OCI-M1 (cell line): ENCODE measurements around the gene SGIP1.
"Not testable (repeated sequence)": the region's sequence is repeated elsewhere in the genome, so short reads cannot be mapped to it uniquely, and the experiment has no call there.

Experiments
- DNase-seq: peaks from one replicate; lab custom pipeline; 2025; lab: John Stamatoyannopoulos, UW

SGIP1 gene

DNA sequence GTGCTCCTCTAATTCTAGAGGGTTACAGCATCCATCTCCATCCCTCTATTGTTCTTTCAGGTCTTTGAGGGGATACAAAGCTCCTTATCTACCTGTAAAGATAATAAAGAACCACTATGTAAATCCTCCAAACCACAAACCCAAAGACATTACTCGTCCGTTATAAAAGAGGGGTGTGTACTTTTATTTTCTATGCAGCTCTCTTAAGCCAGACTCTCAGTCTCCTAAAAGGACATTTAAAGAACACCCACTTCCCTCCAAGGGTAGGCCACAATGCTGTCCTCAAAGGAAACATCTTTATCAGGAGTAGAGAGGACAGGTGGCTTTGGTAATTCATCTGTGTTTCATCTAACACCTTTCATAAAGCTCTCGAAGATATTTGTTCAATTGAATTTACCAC, 150.4 kb downstream of the SGIP1 start:
- DNase-seq: no peak

DNA sequence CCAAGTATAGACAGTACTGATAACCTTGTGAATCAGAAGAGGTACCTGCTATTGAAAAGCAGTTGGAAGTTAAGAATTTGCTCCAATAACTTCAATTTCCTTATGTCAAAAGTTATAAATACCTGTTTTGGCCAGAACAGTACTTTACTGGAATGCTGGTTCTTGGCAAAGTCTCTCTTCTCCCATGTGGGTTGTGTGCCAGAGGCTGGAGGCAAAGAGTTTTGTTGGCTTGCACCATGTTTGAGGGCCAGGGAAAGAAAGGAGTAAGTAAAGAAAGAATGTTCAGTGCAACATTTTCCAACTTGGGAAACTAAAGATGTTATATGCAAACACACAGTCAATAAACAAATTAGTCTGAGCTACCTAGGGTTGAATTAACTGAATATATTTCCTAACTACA, 151.3 kb downstream of the SGIP1 start:
- DNase-seq: no peak

DNA sequence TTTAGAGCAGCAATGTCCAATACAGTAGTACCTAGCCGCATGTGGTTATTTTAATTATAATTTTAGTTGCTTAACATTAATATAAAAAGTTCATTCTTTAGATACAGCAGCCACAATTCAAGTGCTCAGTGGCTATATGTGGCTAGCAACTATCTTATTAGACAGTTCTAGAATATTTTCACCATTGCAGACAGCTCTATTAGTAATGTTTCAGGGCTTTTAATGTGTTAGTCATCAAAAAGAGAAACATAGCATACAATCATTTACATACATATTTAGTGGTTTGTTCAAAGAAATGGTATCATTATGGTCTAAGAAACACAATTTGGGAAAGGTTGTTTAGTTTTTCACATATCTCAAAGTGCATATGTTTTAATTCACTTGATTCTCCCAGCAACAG, 151.7 kb downstream of the SGIP1 start:
- DNase-seq: no peak

DNA sequence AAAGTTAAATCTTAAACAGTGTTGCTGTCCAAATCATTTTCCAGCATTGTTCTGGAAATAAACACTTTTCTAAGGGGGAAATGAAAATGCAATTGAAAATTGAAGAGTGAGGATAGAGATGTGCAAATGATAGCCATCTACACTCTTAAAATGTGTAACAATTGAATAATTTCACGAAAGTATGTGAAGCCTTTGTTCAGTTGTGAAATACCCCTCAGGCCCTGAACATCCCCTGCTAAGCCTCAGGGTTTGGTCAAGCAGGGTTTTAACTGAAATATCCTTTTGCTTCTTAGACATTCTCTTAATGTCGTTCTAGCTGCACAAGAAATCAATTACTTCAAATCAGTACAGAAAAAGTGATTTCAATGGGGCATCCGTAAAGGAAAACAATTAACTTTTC, 152.5 kb downstream of the SGIP1 start:
- DNase-seq: no peak

DNA sequence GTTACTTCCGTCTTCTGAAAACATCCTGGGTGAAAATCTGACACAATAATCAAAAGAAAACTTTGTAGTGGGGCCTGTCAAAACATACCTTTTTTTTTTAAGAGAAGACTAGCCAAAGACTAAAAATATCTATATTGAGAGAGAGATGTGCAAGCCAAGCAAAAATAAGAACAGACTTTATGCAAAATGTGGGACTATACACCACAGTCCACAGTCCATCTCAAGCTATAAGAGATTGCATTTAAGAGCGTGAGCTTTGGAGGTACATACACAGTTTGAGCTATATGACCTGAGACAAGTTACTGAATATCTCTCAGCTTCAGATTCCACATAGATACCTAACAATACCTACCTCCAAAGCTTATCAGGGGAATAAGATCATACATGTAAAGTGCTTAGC, 153.4 kb downstream of the SGIP1 start:
- DNase-seq: no peak

DNA sequence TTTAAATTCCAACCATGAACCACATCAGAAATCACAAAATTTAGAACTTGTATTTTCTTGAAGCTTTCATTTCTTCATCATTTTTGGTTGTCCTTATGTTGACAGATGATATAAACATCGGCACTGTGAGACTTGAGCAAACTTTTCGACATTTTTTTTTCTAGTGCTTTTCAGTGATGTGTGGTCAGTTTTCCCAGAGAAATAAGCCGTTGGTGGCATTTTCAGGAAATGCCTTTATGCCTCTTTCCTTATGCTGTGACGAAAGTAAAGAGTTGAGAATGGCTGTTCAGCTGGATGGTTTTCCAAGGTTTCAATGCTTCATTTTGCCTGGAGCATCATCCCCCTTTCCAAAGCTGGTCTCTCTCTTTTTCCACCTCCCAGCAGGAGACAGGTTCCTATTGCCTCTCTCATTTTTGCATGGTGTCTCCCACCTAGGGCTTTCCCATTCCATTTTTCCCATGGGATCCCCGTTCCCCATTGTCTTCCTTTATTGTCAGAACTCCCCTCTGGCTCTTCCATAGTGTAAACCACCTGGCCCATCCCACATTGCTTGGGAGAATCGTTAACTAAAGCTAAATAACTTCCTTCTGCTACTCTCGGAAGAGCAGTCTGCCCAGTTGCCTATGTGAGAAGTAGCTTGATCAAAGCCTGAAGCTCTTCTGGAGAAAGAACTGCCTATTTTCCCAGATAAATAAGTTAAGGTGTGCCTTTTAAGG, 156.9 kb downstream of the SGIP1 start:
- DNase-seq: no peak

DNA sequence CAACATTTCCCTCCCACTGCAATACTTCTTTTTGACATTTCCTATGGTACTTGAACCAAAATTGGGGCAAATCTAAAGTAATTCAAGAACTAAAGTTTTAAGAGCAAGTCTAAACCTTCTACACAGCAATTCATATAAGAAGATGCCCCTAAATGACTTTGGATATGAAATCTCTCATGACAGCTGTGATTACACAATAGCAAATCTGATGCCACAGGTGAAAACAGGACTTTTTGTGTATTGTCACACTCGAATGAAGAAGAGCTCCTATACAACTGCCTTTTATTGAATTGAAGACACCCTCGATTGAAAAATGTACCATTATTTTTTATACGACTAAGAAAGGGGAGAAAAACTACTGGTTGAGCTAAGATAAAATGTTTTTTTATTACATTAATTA, 158.7 kb downstream of the SGIP1 start:
- DNase-seq: no peak

DNA sequence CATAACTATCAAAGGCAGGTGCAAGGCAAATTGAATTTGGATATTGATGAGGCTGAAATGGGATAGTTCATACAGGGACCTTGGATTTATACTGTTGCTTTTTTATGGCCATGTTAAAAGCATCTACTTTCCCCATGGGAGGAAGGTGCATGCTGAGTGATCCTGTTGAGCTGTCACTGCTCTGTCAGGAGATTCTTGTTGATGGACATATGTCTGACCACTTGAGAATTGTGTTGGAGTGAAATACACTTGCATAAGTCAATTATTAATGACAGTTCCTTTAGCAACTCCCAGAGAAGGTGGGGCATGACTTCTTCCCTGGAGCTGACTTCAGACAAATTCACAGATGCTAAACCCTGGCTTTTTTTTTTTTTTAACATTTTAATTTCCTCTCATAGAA, 159.9 kb downstream of the SGIP1 start:
- DNase-seq: no peak

DNA sequence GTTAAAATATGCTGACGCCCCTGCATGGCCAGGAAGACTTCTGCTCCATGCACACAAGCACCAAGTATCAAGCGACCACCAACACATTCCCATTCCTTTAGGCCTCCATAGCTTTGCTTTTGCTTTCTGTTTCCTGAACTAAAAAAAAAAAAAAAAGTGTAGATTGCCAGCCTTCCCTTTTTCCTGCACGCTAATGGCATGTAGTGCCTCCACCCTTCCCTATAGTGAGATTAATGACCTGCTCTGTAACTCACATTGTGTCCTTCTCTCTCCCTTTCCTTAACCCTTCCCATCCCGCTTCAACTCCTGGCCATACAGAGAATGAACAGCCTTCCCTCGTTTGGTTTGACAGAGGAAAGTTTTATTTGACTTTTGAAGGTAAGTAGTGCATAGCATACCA, 161.2 kb downstream of the SGIP1 start:
- peak; percentile 49 for DNase-seq

DNA sequence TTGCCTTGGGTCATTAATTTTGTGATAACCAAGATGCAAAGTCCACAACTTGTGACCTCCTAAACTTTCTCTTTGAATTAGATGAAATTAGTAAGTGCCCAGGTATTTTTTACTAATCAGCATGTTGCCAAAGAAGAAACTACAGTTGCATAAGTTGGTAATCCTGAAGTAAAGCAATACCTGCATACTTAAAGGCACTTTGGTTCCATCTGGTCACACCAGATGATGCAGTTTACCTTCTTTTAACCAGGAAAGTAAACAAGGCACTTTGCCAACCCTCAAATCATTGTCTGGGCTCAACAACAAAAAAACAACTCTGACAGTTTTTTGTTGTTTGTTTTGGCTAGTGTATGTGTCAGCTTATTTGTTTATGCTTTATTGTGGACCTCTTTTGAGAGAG, 162.8 kb downstream of the SGIP1 start:
- DNase-seq: no peak

DNA sequence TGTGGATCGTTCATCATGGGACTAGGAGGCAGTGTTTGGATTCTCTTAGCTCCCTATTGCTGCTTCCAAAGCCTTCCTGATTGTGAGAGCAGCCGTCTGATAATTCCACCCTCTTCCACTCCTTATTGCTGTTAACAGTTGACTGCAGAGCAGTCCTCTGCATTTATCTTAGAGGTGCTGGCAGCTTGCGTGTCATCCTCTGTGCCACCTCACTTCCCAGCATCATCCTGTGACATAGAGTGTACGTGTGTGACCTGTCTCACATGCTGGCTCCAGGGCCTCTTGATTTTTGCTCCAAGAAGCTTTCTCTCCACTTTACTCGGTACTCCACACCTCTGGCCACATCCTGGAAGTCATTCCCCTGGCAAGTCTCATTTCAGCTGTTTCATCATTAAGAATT, 165.3 kb downstream of the SGIP1 start:
- DNase-seq: no peak

DNA sequence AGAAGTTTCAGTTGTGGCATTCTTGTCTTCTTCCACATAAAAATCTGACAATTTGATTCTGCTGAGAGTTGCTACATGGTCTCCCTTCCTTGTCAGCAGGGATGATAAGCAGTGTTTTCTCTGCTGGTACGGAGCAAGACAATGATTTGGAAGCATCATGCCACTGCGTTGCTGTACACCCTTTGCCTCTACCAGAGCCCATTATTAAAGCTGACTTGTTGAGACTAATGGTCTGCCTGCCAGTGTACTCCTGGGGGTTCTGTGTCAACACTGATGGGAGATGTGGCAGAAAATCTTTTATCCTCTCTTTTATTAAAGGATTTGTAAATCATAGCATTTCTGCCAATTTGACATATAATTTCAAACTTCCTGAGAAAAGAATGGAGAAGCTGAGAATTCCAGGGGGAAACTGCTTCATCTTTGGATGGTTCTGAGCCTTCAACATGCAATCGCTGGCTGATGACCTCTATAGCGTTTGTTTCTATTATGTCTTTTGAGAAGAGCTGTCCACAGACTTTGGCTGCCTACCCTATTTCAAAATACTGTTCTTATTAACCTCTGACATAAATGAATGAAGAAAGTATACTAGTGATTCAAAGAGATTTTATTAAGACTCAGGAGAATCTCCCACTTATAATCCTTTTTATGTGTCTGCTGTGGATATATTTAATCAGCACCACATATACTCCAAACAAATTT, 170.4 kb downstream of the SGIP1 start:
- DNase-seq: no peak

DNA sequence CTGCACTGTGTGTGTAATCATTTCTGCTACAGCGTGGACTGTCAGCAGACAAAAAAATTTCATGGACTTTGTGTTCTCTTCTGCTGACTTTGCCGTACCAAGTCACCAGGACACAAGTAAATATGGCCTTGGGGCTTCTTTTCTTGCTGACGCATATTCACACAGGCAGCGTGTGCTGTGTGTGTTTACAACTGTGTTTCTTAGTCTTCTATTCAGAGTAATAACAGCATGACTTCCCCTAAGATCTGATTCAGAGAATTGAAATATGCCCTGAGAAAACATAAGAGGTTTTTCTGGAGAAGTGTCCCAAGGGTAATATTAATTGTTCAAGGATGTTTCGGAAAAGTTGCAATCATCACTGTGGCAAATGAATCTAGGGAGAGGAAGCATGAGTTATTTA, 171.2 kb downstream of the SGIP1 start:
- DNase-seq: no peak

DNA sequence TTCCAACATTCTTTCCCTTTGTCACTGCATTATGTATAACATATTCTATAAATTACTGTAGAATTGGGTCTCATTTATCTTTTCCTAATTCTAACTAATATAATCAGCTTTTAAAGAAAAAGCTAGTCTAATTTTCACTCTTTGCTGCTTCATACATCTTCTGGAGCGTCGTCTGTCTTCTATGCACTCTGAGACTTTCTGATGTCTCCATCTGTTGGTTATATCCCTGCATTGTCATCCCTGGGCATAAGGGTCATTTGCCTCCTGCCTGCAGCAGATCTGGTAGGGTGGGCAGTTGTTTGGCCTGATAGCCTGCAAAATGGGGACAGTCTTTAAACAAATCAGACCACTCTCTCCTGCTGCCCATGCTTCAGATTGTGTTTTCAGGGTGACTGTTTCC, 177.5 kb downstream of the SGIP1 start:
- DNase-seq: peak; percentile 52

DNA sequence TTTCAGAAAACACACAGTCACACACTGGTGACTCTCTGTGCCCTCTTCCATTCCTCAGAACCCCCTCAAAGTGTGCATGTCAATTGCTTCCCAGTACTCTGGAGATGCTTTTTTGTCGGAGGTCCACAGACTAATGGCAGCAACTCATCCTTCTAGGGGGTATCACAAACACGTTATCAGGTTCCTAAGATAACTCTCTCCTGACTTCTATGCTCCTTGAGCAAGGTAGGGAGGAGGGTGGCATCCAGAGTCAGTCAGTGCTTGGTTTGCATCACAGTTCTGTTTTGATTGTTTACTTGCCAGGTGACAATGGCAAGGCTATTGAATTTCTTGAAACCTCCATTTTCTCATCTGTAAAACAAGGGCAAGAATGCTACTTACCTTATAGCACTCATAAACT, 178.9 kb downstream of the SGIP1 start:
- DNase-seq: no peak

DNA sequence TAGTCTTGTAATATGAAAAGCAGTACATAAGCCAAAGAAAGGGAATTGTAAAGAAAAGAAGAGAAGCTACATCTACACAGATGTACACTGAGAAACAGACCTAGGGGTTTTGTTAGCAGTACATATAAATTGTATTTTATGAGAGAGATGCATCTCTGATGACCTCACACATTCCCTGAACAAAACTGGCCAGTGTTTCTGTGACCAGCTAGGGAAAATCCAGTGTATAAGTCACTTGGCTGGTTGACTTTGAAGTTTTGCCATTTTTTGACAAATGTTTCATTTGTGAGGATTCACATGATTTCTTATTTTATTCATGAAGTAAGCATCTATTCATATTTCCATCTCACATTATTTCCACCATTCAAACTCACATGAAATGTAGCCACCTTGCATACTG, 190.0 kb downstream of the SGIP1 start:
- DNase-seq: no peak

DNA sequence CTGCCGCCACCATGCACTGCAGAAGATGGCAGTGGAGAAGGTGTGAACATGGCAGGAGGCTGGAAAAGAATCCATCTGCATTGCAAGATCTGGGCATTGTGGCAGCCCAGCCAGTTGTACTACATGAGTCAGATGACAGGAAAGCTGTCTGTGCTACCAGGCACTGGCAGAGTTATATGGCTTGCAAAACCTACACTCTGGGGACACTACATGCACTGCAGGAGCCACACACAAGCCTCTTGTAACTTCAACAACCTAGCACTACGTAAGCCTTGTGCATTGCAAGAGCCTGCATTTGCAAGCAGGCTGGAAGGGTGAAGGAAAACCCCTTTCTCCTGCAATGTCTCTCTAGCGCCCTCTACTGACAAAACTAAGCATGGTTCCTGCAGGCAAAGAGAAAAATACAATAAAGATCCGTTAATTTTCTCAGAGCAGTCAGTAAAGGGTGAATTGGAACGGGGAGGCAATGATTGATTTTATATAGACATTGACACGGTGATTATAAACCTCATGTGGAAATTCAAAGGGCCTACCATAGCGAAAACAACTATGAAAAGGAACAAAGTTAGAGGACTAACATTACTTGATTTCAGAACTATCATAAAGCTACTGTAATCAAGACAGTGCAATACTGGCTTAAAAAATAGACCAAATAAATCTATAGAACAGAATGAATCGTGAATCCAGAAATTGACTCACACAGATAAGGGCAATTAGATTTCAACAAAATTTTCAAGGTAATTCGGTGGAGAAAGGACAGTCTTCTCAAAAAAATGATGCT, 192.1 kb downstream of the SGIP1 start:
- DNase-seq: peak; percentile 81

DNA sequence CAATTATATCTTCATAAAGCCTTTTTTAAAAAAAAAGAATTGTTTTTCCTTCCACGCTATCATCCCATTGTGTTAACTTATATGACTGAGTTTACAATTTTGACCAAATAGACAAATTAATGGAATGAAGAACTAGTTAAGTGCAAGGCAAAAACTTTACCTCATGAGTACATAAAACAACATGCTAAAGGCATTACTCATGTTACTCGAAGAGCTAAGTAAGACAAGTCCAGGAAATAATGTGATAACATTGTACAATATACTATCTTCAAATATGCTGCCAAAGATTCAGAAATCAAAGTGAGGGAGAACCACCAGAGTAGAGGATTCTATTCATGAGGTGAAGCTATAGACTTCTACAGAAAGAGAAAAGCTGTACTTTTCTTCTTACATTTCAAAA, 194.1 kb downstream of the SGIP1 start:
- DNase-seq: no peak

DNA sequence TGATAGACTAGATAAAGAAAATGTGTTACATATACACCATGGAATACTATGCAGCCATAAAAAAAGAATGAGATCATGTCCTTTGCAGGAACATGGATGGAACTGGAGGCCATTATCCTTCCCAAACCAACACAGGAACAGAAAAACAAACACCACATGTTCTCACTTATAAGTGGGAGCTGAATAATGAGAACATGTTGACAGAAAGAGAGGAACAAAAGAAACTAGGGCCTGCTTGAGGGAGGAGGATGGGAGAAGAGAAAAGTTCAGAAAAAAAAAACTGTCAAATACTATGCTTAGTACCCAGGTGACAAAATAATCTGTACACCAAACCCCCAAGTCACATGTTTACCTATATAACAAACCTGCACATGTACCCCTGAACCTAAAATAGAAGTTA, 194.8 kb downstream of the SGIP1 start:
- DNase-seq: not testable (repeated sequence)

DNA sequence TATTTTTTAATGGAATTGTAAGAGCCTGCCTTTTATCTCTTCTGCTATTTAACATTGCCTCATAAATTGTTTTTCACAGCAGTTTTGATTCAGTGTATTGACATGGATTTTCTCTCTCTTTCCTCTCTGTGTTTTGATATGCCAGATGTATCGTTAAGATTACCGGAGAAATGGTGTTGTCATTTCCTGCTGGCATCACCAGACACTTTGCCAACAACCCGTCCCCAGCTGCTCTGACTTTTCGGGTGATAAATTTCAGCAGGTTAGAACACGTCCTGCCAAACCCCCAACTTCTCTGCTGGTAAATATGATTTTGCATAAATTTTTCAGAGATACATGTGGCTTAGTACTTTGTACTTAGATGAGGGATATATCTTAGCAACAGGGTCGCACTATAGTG, 195.2 kb downstream of the SGIP1 start:
- DNase-seq: no peak

DNA sequence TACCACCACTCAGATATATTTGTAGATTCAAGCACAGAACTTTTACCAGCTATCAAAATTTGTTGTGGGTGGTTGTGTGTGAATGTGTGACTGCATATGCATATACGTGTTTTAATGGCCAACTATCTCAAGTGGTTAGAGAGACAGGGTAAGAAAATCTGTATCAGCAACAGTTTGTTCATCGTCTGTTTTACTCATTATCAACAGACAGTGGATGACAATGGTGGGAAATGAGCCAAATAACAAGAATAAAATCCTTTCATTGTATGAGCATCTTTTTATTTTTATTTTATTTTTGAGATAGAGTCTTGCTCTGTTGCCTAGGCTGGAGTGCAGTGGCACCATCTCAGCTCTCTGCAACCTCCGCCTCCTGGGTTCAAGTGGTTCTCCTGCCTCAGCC, 195.6 kb downstream of the SGIP1 start:
- DNase-seq: no peak

DNA sequence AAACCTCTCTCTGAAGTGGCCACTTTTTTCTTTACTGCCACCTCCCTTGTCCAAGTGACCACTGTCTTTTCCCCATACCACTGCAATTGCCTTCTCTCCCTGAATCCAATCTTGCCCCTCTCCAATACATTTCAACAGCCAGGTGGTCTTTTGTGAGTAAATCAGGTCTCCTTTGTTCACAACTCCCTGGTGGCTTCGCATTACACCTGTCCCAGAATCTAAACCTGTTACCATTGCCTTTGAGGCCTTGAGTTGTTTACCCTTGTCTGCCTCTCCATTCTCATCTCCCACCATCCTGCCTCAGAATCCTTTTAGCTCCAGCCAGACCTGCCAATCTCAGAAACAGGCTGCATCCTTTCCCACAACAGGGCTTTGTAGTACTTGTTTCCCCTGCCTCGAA, 196.5 kb downstream of the SGIP1 start:
- DNase-seq: no peak

DNA sequence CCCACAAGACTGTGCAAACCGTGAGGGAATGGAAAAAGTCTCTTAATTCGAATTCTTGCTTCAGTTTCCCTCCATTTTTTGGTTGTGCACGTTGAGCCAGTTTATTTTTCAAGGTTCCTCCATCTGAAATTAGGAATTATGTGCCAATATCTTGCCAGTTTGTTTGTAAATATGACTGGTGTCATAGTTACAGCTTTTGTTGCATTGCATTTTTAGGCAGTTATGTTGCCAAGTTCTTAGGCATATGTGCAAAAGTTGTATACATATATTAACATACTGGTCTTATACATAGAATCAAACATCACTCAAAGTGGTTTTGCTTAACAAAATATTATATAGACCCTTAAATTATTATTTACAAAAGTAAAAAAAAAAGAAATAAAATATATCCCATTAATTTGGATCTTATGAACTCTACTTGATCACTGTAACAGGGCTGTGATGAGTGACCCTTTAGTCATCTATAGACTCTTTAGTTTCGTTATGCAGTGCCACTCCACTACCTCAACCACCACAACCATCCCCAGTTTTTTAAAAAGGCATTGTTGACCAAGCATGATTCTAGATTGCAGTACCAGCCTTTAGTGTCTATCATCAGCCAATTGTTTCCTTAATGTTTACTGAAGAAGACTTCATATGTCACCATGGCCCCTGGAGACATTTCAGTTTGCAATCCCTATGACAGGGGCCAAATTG, 197.4 kb downstream of the SGIP1 start:
- DNase-seq: no peak
